GM10248 (cell line): ENCODE measurements around the gene ABCA13.

ENCODE experiments used
- CTCF ChIA-PET: fragments of 300-600 bp; sonication (Branson Sonifier 250); formaldehyde crosslinking; extraction: SDS; loops from one replicate; lab custom pipeline; 2021; ENCODE audit warnings: antibody characterized with exemption; lab: Yijun Ruan, JAX
- POLR2A ChIA-PET: fragments of 350-650 bp; sonication (Branson Sonifier 250); formaldehyde crosslinking; extraction: SDS; loops from one replicate; lab custom pipeline; 2020; ENCODE audit warnings: antibody characterized with exemption; lab: Yijun Ruan, JAX
- DNase-seq: peaks from one replicate; pipeline ENCODE4 v3.0.0; 2012; ENCODE audit errors: extremely low spot score
- CTCF ChIP-seq: IDR thresholded peaks from 2 replicates; pipeline ENCODE4 v1.5.1; 2012; ENCODE audit warnings: mild to moderate bottlenecking, low read depth; ENCODE audit errors: extremely low read depth, missing control alignments, control extremely low read depth

ABCA13 gene

DNA sequence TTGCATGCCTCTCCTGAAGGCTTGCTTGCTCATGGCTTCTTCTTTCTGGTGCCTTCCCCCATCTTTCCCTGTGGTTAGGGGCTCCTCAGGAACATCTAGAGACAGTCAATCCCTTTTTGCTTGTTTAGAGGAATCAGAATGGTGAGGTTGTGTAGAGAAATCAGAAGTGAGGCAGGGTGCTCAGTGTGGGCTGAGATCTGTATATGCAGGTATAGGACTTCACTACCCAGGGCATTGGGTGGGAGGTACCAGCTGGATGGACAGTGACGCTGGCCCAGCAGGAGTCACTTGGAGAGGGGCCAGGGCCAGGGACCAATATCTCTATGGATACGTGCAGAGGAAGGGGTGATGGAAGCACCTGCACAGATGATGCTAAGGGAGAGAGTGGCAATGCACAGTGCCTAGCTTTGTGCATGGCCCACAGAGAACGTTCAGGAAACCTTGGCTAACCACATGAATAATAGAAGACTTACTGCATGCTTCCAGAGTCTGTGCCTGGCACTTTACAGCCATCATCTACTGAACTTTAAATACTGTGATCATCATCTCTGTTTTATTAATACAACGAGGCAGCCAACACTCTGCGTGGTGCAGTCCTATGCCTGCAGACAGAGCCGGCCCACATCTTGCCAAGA lies 255.2 kb downstream of the ABCA13 start:
- POLR2A ChIA-PET = no interaction called here
- TF ChIP-seq CTCF = no peak
- CTCF ChIA-PET = no interaction called here
- DNase-seq = no peak

- ChIA-PET POLR2A (no interaction called here), CTCF (no interaction called here)
- TF ChIP-seq CTCF = no peak
- DNase-seq = no peak
Measured at GRCh38 chr7:48426966-48427555, 255.8 kb downstream of the ABCA13 start.

GRCh38 chr7:48427671-48428070 lies 256.4 kb downstream of the ABCA13 start:
- CTCF ChIA-PET = interaction anchor here (1.3 kb wide), 1 partner anchor 19 kb away, joined by 3 read pairs; no protein-coding TSS in a partner anchor
- POLR2A ChIA-PET = no interaction called here
- TF ChIP-seq CTCF = no peak
- no peak for DNase-seq

- ChIA-PET CTCF (interaction anchor here (1.3 kb wide), 1 partner anchor 19 kb away, joined by 3 read pairs; no protein-coding TSS in a partner anchor), POLR2A (no interaction called here)
- DNase-seq = no peak
- TF ChIP-seq CTCF = no peak
Measured at GRCh38 chr7:48428091-48428684, 256.9 kb downstream of the ABCA13 start.

- POLR2A ChIA-PET = no interaction called here
- no peak for DNase-seq
- TF ChIP-seq CTCF = no peak
- CTCF ChIA-PET = interaction anchor here (1.3 kb wide), 1 partner anchor 18 kb away, joined by 3 read pairs; no protein-coding TSS in a partner anchor
Measured at GRCh38 chr7:48429117-48429516, 257.9 kb downstream of the ABCA13 start.

GRCh38 chr7:48438206-48438605 lies 266.9 kb downstream of the ABCA13 start:
- TF ChIP-seq CTCF = no peak
- CTCF ChIA-PET = interaction anchor here (1.3 kb wide), 1 partner anchor 9 kb away, joined by 3 read pairs; no protein-coding TSS in a partner anchor
- POLR2A ChIA-PET = no interaction called here
- DNase-seq = no peak
